Vagina (tissue), 2 donors: ENCODE results near the gene LRCH1.

Experiments used
- CTCF ChIP-seq, 3 experiments: fragments of 450-650 bp in 2 of 3; fragments of 200-600 bp in 1 of 3; sonication (generic) in 1 of 3; IDR thresholded peaks; one replicate each; pipeline ENCODE4 v1.5.1; 2017 to 2019; ENCODE audit warnings: antibody characterized with exemption in 3 of 3, mild to moderate bottlenecking in 2 of 3, moderate library complexity in 2 of 3
- POLR2A ChIP-seq, 2 donors: fragments of 450-650 bp; IDR thresholded peaks; one replicate each; pipeline ENCODE4 v1.6.1; 2017; ENCODE audit warnings: antibody characterized with exemption in 2 of 2, mild to moderate bottlenecking in 2 of 2, moderate library complexity in 2 of 2

DNA sequence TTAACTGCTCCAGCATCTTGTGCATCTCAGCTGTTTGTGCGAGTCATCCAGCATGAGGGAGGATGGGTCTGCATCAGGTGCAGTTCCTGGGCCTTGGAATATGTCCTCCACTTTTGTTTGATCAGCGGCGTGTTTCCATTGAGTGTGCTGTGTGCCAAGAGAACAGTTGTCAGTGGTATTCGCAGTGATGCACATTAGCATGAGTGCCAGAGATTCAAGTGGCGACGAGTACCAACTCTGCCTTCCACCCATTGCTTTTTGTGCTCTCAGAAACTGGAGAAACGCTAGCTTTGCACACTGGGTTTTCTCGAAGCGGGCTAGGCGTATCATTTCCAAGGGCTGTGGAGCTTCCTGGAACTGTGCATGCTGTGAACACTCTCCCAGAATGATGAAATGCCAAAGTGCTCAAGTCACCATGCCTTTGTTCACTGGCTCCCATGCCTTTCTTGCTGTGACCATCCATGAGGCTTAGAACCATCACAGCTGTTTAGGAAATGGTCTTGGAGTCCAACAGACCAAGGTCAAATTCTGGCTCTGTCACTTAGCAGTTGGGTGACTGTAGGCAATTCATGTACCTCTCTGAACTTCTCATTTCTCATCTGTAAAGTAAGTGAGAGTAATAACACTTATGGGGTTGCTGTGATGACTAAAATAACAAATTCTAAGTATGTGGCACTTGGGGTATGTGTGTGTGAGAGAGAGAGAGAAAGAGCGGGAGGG, 18.4 kb downstream of the LRCH1 start:
- TF ChIP-seq CTCF (IDR thresholded peaks at IDR 0.05) (no peak), POLR2A (IDR thresholded peaks at IDR 0.05) (no peak)
